Hepatocyte (in vitro differentiated cells): ENCODE results near the gene ZNF574. TPM values are rescaled to one million over a fixed set of nuclear protein-coding genes. Genes with fewer than 3 reads are reported as not detected.

Experiments used
- DNase-seq: peaks from one replicate; pipeline ENCODE4 v3.0.0-alpha.2; 2016; ENCODE audit warnings: low spot score
- H2AFZ ChIP-seq: fragments of 200-600 bp; sonication (generic); 2 replicates; pipeline ENCODE4 v1.6.0; 2016; ENCODE audit warnings: antibody characterized with exemption, mild to moderate bottlenecking
- H3K27ac ChIP-seq: fragments of 200-600 bp; sonication (generic); 2 replicates; pipeline ENCODE4 v1.5.1; 2016; ENCODE audit warnings: mild to moderate bottlenecking
- H3K27me3 ChIP-seq: fragments of 200-600 bp; sonication (generic); 2 replicates; pipeline ENCODE4 v1.6.1; 2016
- H3K36me3 ChIP-seq: fragments of 200-600 bp; sonication (generic); replicated peaks from 2 replicates; pipeline ENCODE4 v1.5.1; 2016; ENCODE audit warnings: low read depth; ENCODE audit not compliant: insufficient read depth
- H3K4me1 ChIP-seq: fragments of 200-600 bp; sonication (generic); 2 replicates; pipeline ENCODE4 v1.5.1; 2016; ENCODE audit warnings: mild to moderate bottlenecking, moderate library complexity; ENCODE audit not compliant: insufficient read depth
- H3K4me2 ChIP-seq: fragments of 200-600 bp; sonication (generic); 2 replicates; pipeline ENCODE4 v1.6.0; 2016
- H3K4me3 ChIP-seq: fragments of 200-600 bp; sonication (generic); 2 replicates; pipeline ENCODE4 v1.5.1; 2016; ENCODE audit warnings: mild to moderate bottlenecking
- H3K79me2 ChIP-seq: fragments of 200-600 bp; sonication (generic); 2 replicates; pipeline ENCODE4 v1.6.0; 2017; ENCODE audit warnings: mild to moderate bottlenecking
- H3K9me2 ChIP-seq: fragments of 200-600 bp; sonication (generic); replicated peaks from 2 replicates; pipeline ENCODE4 v1.6.0; 2017; ENCODE audit warnings: mild to moderate bottlenecking; ENCODE audit not compliant: insufficient read depth
- H3K9me3 ChIP-seq: fragments of 200-600 bp; sonication (generic); 2 replicates; pipeline ENCODE4 v1.5.1; 2016; ENCODE audit warnings: low read depth, mild to moderate bottlenecking
- H4K20me1 ChIP-seq: fragments of 200-600 bp; sonication (generic); 2 replicates; pipeline ENCODE4 v1.6.0; 2016; ENCODE audit warnings: mild to moderate bottlenecking; ENCODE audit not compliant: insufficient read depth, poor library complexity, severe bottlenecking
- EZH2 ChIP-seq: fragments of 200-600 bp; sonication (generic); IDR thresholded peaks from 2 replicates; pipeline ENCODE4 v1.6.1; 2016; ENCODE audit warnings: antibody characterized with exemption, mild to moderate bottlenecking, borderline replicate concordance
- EZH2phosphoT487 ChIP-seq: fragments of 200-600 bp; sonication (generic); IDR thresholded peaks from one replicate; pipeline ENCODE4 v1.6.1; 2018; ENCODE audit warnings: antibody characterized with exemption, mild to moderate bottlenecking, low read depth, moderate library complexity; ENCODE audit not compliant: unreplicated experiment, severe bottlenecking
- WGBS: methylation state at CpG from one replicate; pipeline ENCODE4 v1.1.6; 2016; ENCODE audit warnings: low lambda C conversion rate; ENCODE audit errors: missing lambda C conversion rate; 5-methylcytosine and 5-hydroxymethylcytosine counted together
- polyA plus RNA-seq: library from polyadenylated mRNA; unstranded; fragments of >200 nt; fragmentation: Nextera tagmentation; extraction: Ambion mirVana; gene quantifications from 2 replicates; pipeline ENCODE4 v1.2.1, GENCODE V29; 2016
- total RNA-seq: library from RNA; depleted of rRNA; stranded (reverse); fragments of >200 nt; gene quantifications from 2 replicates; pipeline ENCODE4 v1.2.3, GENCODE V29; 2014
- TF ChIP-seq, protein P1 (sequence below): fragments of 200-600 bp; sonication (generic); IDR thresholded peaks from 2 replicates; pipeline ENCODE4 v1.5.1; 2016; ENCODE audit warnings: antibody characterized with exemption, mild to moderate bottlenecking; ENCODE audit not compliant: poor library complexity

ZNF574 gene, protein sequence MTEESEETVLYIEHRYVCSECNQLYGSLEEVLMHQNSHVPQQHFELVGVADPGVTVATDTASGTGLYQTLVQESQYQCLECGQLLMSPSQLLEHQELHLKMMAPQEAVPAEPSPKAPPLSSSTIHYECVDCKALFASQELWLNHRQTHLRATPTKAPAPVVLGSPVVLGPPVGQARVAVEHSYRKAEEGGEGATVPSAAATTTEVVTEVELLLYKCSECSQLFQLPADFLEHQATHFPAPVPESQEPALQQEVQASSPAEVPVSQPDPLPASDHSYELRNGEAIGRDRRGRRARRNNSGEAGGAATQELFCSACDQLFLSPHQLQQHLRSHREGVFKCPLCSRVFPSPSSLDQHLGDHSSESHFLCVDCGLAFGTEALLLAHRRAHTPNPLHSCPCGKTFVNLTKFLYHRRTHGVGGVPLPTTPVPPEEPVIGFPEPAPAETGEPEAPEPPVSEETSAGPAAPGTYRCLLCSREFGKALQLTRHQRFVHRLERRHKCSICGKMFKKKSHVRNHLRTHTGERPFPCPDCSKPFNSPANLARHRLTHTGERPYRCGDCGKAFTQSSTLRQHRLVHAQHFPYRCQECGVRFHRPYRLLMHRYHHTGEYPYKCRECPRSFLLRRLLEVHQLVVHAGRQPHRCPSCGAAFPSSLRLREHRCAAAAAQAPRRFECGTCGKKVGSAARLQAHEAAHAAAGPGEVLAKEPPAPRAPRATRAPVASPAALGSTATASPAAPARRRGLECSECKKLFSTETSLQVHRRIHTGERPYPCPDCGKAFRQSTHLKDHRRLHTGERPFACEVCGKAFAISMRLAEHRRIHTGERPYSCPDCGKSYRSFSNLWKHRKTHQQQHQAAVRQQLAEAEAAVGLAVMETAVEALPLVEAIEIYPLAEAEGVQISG
- total RNA-seq (10.7 and 11.8 TPM in 2 replicates), polyA plus RNA-seq (13.3 and 13.6 TPM in 2 replicates)

DNA sequence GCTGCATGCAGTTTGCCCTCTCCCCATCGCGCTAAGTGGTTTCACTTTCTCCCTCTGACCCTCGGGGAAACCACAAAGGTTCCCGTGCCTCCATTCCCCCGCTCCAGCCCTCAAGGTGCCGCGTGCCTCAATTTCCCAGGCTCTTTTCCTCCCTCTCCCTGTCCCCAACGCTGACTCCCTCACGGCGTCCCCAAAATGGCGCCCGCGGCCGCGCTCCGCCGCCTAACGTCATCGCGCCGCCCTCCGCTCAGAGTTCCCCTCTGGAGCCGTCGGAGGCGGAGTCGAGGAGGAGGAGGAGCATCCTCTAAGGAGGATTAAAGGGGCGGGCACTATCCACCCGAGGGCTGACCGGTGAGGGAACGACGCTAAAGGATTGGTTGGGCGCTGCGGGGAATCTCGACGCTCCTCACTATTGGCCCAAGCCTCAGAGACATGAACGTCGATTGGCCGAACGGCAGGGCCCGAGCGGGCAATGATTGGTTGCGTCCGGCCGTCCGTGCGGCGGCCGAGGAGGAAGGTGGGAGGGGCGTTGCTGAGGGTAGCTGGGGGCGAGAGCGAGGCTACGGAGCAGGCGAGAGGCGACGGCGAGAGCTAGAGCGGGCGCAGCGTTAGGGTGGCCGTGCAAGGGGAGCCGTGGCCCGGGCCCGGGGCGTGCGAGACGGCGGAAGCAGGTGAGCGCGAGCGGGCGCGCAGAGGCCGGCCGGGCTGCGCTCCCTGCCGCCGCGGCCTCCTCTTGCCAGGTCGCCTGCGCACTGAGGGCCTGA is at the start of gene ZNF574:
Gene ZNF574 (plus strand): TSS at position 551 of the 764 bp plus-strand sequence. CDS start 2,441 bp downstream, outside the sequence.
- Histone ChIP-seq H4K20me1 (peaks cover 25% of the 10 kb centered on the region), H3K27ac (peak within 1 kb of the TSS; percentile 94), H3K9me2 (no peaks in the 10 kb centered on the region), H3K36me3 (no peaks in the 10 kb centered on the region), H3K4me2 (peak within 1 kb of the TSS; percentile 93), H3K79me2 (peaks cover 31% of the 10 kb centered on the region), H3K4me3 (peak within 1 kb of the TSS; percentile 29), H3K9me3 (no peaks in the 10 kb centered on the region), H3K4me1 (peaks cover 15% of the 10 kb centered on the region), H3K27me3 (peaks cover 2% of the 10 kb centered on the region), H2AFZ (peak within 1 kb of the TSS; percentile 80)
- peak; percentile 100 for DNase-seq
- under 1% methylated on average over 71 of the region's 80 CpGs for WGBS
- no peak for TF ChIP-seq EZH2
- no peak for TF ChIP-seq EZH2phosphoT487
- TF ChIP-seq, protein P1, sequence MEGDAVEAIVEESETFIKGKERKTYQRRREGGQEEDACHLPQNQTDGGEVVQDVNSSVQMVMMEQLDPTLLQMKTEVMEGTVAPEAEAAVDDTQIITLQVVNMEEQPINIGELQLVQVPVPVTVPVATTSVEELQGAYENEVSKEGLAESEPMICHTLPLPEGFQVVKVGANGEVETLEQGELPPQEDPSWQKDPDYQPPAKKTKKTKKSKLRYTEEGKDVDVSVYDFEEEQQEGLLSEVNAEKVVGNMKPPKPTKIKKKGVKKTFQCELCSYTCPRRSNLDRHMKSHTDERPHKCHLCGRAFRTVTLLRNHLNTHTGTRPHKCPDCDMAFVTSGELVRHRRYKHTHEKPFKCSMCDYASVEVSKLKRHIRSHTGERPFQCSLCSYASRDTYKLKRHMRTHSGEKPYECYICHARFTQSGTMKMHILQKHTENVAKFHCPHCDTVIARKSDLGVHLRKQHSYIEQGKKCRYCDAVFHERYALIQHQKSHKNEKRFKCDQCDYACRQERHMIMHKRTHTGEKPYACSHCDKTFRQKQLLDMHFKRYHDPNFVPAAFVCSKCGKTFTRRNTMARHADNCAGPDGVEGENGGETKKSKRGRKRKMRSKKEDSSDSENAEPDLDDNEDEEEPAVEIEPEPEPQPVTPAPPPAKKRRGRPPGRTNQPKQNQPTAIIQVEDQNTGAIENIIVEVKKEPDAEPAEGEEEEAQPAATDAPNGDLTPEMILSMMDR: no peak

DNA sequence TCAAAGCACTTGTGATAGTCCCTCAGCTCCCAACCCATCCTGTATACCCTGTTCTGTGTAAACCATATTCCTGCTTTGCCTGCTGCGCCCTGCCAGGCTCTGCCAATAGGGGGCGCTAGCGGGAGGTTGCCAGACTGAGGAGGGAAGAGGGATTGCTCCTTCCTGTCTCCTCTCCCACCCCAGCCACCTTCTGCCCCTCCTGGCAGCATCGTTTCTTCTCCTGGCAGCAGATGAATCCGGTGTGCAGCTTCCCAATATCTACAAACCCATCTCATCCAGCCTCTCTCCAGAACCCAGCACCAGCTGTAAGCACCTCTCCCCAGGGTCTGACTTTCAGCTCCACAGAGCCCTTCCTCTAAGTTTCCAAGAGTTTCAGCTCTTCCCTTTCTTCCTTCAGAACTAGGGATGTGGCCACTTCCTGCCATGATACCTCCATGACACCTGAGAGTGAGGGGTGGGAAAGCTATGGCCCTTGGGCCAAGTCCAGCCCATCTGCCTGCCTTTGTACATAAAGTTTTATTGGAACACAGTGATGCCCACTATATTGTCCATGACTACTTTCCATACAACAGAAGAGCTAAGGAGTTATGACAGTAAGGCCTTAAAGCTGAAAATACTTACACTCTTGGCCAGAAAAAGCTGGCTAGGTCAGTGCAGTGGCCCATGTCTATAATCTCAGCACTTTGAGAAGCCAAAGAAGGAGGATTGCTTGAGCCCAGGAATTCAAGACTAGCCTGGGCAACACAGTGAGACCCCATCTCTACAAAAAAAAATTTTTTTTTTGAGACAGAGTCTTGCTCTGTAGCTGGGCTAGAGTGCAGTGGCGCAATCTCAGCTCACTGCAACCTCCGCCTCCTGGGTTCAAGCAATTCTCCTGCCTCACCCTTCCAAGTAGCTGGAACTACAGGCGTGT is 47.4 kb upstream of the ZNF574 start:
- 57% methylated on average over 8 of the region's 8 CpGs for whole genome bisulfite sequencing
- Histone ChIP-seq H3K9me2 (no peaks in the 10 kb centered on the region), H3K9me3 (no peaks in the 10 kb centered on the region), H3K27ac (no peak overlapping the region), H3K4me1 (no peaks in the 10 kb centered on the region), H3K4me2 (no peak overlapping the region), H3K4me3 (no peak overlapping the region), H4K20me1 (no peaks in the 10 kb centered on the region), H2AFZ (no peak overlapping the region), H3K79me2 (no peaks in the 10 kb centered on the region), H3K27me3 (no peaks in the 10 kb centered on the region), H3K36me3 (no peaks in the 10 kb centered on the region)
- no peak for DNase-seq
- TF ChIP-seq, protein P1: peak; percentile 26
- TF ChIP-seq EZH2: no peak
